B cell (primary cell): ENCODE data around the gene DHTKD1. TPM values are rescaled to one million over a fixed set of nuclear protein-coding genes. Genes with fewer than 3 reads are reported as not detected.
"Not testable (repeated sequence)": the region's sequence is repeated elsewhere in the genome, so short reads cannot be mapped to it uniquely, and the experiment has no call there.

Experiments
- ATAC-seq: fragments of 200-7000 bp; cut with Tn5 transposase; one replicate; pipeline ENCODE4 v1.10.0; 2021; ENCODE audit warnings: low read depth, mild to moderate bottlenecking, moderate number of reproducible peaks, moderate library complexity
- CTCF ChIA-PET: fragments of 350-600 bp; sonication (Branson Sonifier 250); formaldehyde crosslinking; loops from one replicate; lab custom pipeline; 2021; ENCODE audit warnings: antibody characterized with exemption, inconsistent platforms; lab: Charles Lee
- POLR2A ChIA-PET: fragments of 350-600 bp; sonication (Branson Sonifier 250); formaldehyde crosslinking; loops from one replicate; lab custom pipeline; 2021; ENCODE audit warnings: antibody characterized with exemption; lab: Charles Lee
- DNase-seq: peaks from one replicate; pipeline ENCODE4 v3.0.0; 2013
- H2AFZ ChIP-seq: 2 replicates; pipeline ENCODE4 v1.6.1; 2012; ENCODE audit warnings: mild to moderate bottlenecking, low read depth, low read length; ENCODE audit not compliant: insufficient read depth, poor library complexity, severe bottlenecking
- H3K27ac ChIP-seq, 2 donors: 1 replicate in 1 of 2; 2 replicates in 1 of 2; pipeline ENCODE4 v1.5.1; 2012 to 2013; ENCODE audit warnings: low read length in 2 of 2, mild to moderate bottlenecking in 2 of 2, moderate library complexity in 1 of 2
- H3K27me3 ChIP-seq, 4 experiments: fragments of 200-600 bp in 1 of 4; sonication (generic) in 1 of 4; replicated peaks in 1 of 4; 1 replicate in 2 of 4; 2 replicates in 2 of 4; pipeline versions ENCODE4 v1.6.1 to v1.7.0; 2013 to 2016; ENCODE audit warnings: low read length in 3 of 4, mild to moderate bottlenecking in 2 of 4, mixed read lengths in 1 of 4, moderate library complexity in 1 of 4; ENCODE audit not compliant: insufficient read depth in 4 of 4, control insufficient read depth in 3 of 4; ENCODE audit errors: control extremely low read depth in 1 of 4
- H3K36me3 ChIP-seq, 2 experiments: replicated peaks in 1 of 2; 1 replicate in 1 of 2; 2 replicates in 1 of 2; pipeline versions ENCODE4 v1.6.1 to v1.7.1; 2013; ENCODE audit warnings: low read length in 1 of 2; ENCODE audit not compliant: insufficient read depth in 2 of 2, control insufficient read depth in 1 of 2; ENCODE audit errors: control extremely low read depth in 1 of 2, extremely low read depth in 1 of 2
- H3K4me1 ChIP-seq, 2 donors: fragments of 200-600 bp in 1 of 2; sonication (generic) in 1 of 2; 1 replicate in 1 of 2; 2 replicates in 1 of 2; pipeline versions ENCODE4 v1.5.1 to v1.6.1; 2013 to 2017; ENCODE audit warnings: low read length in 2 of 2; ENCODE audit not compliant: control insufficient read depth in 2 of 2, insufficient read depth in 2 of 2
- H3K4me2 ChIP-seq: replicated peaks from 2 replicates; pipeline ENCODE3; 2012; ENCODE audit warnings: mild to moderate bottlenecking, low read depth, low read length; ENCODE audit not compliant: poor library complexity, severe bottlenecking
- H3K4me3 ChIP-seq, 5 experiments: fragments of 200-600 bp in 1 of 5; sonication (generic) in 1 of 5; 1 replicate in 3 of 5; 2 replicates in 2 of 5; pipeline versions ENCODE4 v1.5.1 to v1.7.0; 2011 to 2016; ENCODE audit warnings: low read length in 4 of 5, mild to moderate bottlenecking in 4 of 5, low read depth in 2 of 5, control low read depth in 1 of 5, moderate library complexity in 1 of 5; ENCODE audit not compliant: insufficient read depth in 1 of 5; ENCODE audit errors: control extremely low read depth in 1 of 5, extremely low read depth in 1 of 5
- H3K79me2 ChIP-seq: fragments of 200-600 bp; sonication (generic); one replicate; pipeline ENCODE4 v1.6.0; 2016; ENCODE audit warnings: low read length; ENCODE audit not compliant: control insufficient read depth, insufficient read depth
- H3K9ac ChIP-seq: fragments of 200-600 bp; sonication (generic); 2 replicates; pipeline ENCODE4 v1.6.1; 2017; ENCODE audit warnings: mild to moderate bottlenecking, low read length, moderate library complexity
- H3K9me3 ChIP-seq, 3 donors: one replicate each; pipeline versions ENCODE4 v1.6.1 to v1.7.1; 2013; ENCODE audit warnings: low read length in 2 of 3; ENCODE audit not compliant: control insufficient read depth in 2 of 3, insufficient read depth in 1 of 3; ENCODE audit errors: control extremely low read depth in 1 of 3
- H4K20me1 ChIP-seq: 2 replicates; pipeline ENCODE4 v1.6.0; 2012; ENCODE audit warnings: mild to moderate bottlenecking, low read length; ENCODE audit not compliant: insufficient read depth, control insufficient read depth, poor library complexity, severe bottlenecking
- H3K27ac Mint-ChIP-seq: one replicate; pipeline ENCODE4 v1.8.0; 2021; ENCODE audit warnings: mixed read lengths
- H3K27me3 Mint-ChIP-seq: one replicate; pipeline ENCODE4 v1.8.0; 2021; ENCODE audit warnings: mixed read lengths
- H3K4me1 Mint-ChIP-seq: one replicate; pipeline ENCODE4 v1.8.0; 2021; ENCODE audit warnings: mixed read lengths
- H3K4me3 Mint-ChIP-seq: one replicate; pipeline ENCODE4 v1.8.0; 2021; ENCODE audit warnings: mixed read lengths
- H3K9me3 Mint-ChIP-seq: one replicate; pipeline ENCODE4 v1.8.0; 2022; ENCODE audit warnings: mixed read lengths; ENCODE audit not compliant: insufficient read depth
- EZH2 ChIP-seq: IDR thresholded peaks from 2 replicates; pipeline ENCODE4 v1.6.1; 2012; ENCODE audit warnings: borderline replicate concordance, low read depth, mild to moderate bottlenecking, moderate library complexity, low read length; ENCODE audit not compliant: insufficient read depth, poor library complexity, severe bottlenecking
- WGBS: methylation state at CpG from one replicate; pipeline ENCODE4 v1.1.5; 2013; ENCODE audit warnings: missing lambda C conversion rate; ENCODE audit not compliant: insufficient coverage; 5-methylcytosine and 5-hydroxymethylcytosine counted together
- intact Hi-C: fragments of 100-400 bp; cut with micrococcal nuclease; formaldehyde crosslinking; loops from one replicate; pipeline ENCODE4 v1.10.0; 2022
- polyA plus RNA-seq: library from polyadenylated mRNA; depleted of rRNA; stranded (reverse); fragments of >200 nt; gene quantifications from 2 replicates; pipeline ENCODE4 v1.2.3, GENCODE V29; 2012
- small RNA-seq: library from RNA; depleted of rRNA; stranded (forward); fragments of <200 nt; gene quantifications from one replicate; pipeline ENCODE3, GENCODE V24; 2012; ENCODE audit warnings: low replicate concordance, low read depth; ENCODE audit not compliant: insufficient read length
- total RNA-seq, 2 donors: library from RNA; stranded (reverse); fragments of 120-200 nt in 1 of 2; gene quantifications; 1 replicate in 1 of 2; 2 replicates in 1 of 2; pipeline versions ENCODE4 v1.2.3 to v1.2.4, GENCODE V29; 2013 to 2022
- TF ChIP-seq, protein P1 (sequence below): fragments of 200-600 bp; IDR thresholded peaks from one replicate; pipeline ENCODE4 v1.8.0; 2022; ENCODE audit warnings: antibody characterized with exemption, mild to moderate bottlenecking

The DHTKD1 gene
- total and polyA plus RNA-seq, 2 donors (not counting 1 experiment from before 2014, with no cell fraction given) = 22.7 to 72.3 TPM

DNA sequence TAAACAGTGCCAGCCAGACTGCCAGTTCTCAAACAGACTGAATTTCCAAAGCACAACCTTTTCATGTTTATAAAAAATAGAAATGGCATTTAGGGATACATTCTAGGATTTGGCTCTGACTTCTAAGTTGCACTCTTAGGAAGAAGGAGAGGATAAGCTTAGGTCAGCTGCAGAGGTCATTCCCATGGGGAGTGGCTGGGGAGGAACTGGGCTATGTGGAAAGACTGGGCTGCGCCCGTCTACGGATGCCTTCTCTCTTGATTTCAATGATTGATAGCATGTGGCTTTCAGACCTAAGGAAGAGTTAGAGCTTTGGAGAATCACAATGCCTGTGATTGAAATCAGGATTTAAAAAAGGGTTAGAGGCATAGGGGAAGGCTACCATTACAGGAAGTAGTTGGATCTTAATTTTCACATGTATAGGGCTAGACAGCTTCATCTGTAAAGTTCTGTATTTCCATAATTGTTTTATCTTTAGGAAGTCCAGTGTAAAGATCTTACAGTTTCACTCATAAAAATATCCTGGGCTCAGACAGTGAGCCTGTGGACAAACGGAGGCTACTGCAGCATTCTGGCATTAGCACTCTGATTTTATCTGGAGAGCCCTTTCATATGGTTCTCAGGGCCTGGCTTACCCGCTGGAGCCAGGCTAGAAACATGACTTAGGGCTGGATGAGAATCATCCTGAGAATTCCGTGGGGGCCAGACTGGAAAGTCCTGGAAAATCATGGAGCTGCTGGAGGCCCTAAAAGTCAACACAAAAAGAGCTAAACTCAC lies 97.4 kb downstream of the DHTKD1 start:
- no peak overlapping the region for H3K4me3 ChIP-seq
- H3K4me3 Mint-ChIP-seq = no peak overlapping the region
- no peak overlapping the region for H3K4me2 ChIP-seq
- H3K9me3 ChIP-seq = no peaks in the 10 kb centered on the region
- H3K27me3 ChIP-seq = no peaks in the 10 kb centered on the region
- no peaks in the 10 kb centered on the region for H3K4me1 Mint-ChIP-seq
- no peak overlapping the region for H3K27ac Mint-ChIP-seq
- intact Hi-C loops = no loop called here
- DNase-seq (no peak), ATAC-seq (no peak)
- H3K4me1 ChIP-seq = no peaks in the 10 kb centered on the region
- H4K20me1 ChIP-seq = no peaks in the 10 kb centered on the region
- no peak for TF ChIP-seq EZH2
- TF ChIP-seq, protein P1, sequence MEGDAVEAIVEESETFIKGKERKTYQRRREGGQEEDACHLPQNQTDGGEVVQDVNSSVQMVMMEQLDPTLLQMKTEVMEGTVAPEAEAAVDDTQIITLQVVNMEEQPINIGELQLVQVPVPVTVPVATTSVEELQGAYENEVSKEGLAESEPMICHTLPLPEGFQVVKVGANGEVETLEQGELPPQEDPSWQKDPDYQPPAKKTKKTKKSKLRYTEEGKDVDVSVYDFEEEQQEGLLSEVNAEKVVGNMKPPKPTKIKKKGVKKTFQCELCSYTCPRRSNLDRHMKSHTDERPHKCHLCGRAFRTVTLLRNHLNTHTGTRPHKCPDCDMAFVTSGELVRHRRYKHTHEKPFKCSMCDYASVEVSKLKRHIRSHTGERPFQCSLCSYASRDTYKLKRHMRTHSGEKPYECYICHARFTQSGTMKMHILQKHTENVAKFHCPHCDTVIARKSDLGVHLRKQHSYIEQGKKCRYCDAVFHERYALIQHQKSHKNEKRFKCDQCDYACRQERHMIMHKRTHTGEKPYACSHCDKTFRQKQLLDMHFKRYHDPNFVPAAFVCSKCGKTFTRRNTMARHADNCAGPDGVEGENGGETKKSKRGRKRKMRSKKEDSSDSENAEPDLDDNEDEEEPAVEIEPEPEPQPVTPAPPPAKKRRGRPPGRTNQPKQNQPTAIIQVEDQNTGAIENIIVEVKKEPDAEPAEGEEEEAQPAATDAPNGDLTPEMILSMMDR = no peak
- 100% methylated on average over 5 of the region's 6 CpGs for WGBS
- H2AFZ ChIP-seq = no peak overlapping the region
- no peaks in the 10 kb centered on the region for H3K27me3 Mint-ChIP-seq
- no peak overlapping the region for H3K9ac ChIP-seq
- CTCF ChIA-PET = no interaction called here
- no peaks in the 10 kb centered on the region for H3K79me2 ChIP-seq
- POLR2A ChIA-PET = no interaction called here
- H3K27ac ChIP-seq = no peak overlapping the region
- H3K36me3 ChIP-seq = peaks cover 14 to 63% of the 10 kb centered on the region in 2 experiments
- H3K9me3 Mint-ChIP-seq = no peaks in the 10 kb centered on the region

DNA sequence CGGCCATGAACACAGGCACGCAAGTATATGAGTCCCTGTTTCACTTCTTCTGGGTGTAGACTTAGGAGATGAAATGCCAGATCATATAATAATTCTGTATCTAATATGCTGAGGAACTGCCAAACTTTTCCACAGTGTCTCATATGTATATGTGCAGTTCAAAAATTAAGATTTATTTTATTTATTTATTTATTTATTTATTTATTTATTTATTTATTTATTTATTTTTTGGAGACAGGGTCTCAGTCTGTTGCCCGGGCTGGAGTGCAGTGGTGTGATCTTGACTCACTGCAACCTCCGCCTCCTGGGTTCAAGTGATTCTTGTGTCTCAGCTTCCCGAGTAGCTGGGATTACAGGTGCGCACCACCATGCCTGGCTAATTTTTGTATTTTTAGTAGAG lies 102.8 kb downstream of the DHTKD1 start:
- H3K27ac ChIP-seq, H3K27me3 ChIP-seq, H3K4me1 ChIP-seq, H3K79me2 ChIP-seq, intact Hi-C loops, H3K4me2 ChIP-seq, H4K20me1 ChIP-seq, ATAC-seq, H3K9me3 Mint-ChIP-seq, H3K4me1 Mint-ChIP-seq, H3K27ac Mint-ChIP-seq, H3K27me3 Mint-ChIP-seq, POLR2A ChIA-PET, H3K9ac ChIP-seq, H3K4me3 ChIP-seq, H3K4me3 Mint-ChIP-seq, DNase-seq, H2AFZ ChIP-seq, H3K9me3 ChIP-seq: not testable (repeated sequence)
- WGBS = 100% methylated on average over 3 of the region's 6 CpGs
- peaks cover 11 to 61% of the 10 kb centered on the region in 2 experiments for H3K36me3 ChIP-seq
- CTCF ChIA-PET = interaction anchor here (0.6 to 1.1 kb wide), 2 partner anchors 20 to 43 kb away, joined by 3 read pairs; no protein-coding TSS in a partner anchor

Small RNA genes within 50 kb of the gene (small RNA-seq; reads per million reads assigned to genes)
- gene MIR548AK (not detected), gene RNU6-88P (not detected)

Other genes starting within 250 kb of the DHTKD1 start
- 0.07 TPM in 1 of 2 replicates, not detected in the other for gene PROSER2, start 245.6 kb upstream of the DHTKD1 start, total RNA-seq
- 0.10 TPM in 1 of 2 replicates, not detected in the other for gene PROSER2, start 245.6 kb upstream of the DHTKD1 start, polyA plus RNA-seq
- gene UPF2, start 26.1 kb upstream of the DHTKD1 start, total RNA-seq = 60.0 and 63.7 TPM in 2 replicates
- 8.9 and 14.3 TPM in 2 replicates for gene UPF2, start 26.1 kb upstream of the DHTKD1 start, polyA plus RNA-seq
- gene SEC61A2, start 60.7 kb downstream of the DHTKD1 start, total RNA-seq = 20.2 and 22.8 TPM in 2 replicates
- gene SEC61A2, start 60.7 kb downstream of the DHTKD1 start, polyA plus RNA-seq = 10.7 and 13.3 TPM in 2 replicates
- gene NUDT5, start 126.9 kb downstream of the DHTKD1 start, total RNA-seq = 39.1 and 39.9 TPM in 2 replicates
- 25.6 and 25.9 TPM in 2 replicates for gene NUDT5, start 126.9 kb downstream of the DHTKD1 start, polyA plus RNA-seq
- 56.0 and 62.0 TPM in 2 replicates for gene CDC123, start 127.2 kb downstream of the DHTKD1 start, total RNA-seq
- gene CDC123, start 127.2 kb downstream of the DHTKD1 start, polyA plus RNA-seq = 44.3 and 48.9 TPM in 2 replicates